CMK (cell line): Measurements from ENCODE around the gene GRIPAP1.

Source experiments
- DNase-seq: peaks from one replicate; pipeline ENCODE4 v3.0.0-alpha.2; 2010; ENCODE audit warnings: low read depth

The GRIPAP1 gene

GRCh38 chrX:48924270-48924669, 77.8 kb downstream of the GRIPAP1 start:
- DNase-seq, result no peak

DNA sequence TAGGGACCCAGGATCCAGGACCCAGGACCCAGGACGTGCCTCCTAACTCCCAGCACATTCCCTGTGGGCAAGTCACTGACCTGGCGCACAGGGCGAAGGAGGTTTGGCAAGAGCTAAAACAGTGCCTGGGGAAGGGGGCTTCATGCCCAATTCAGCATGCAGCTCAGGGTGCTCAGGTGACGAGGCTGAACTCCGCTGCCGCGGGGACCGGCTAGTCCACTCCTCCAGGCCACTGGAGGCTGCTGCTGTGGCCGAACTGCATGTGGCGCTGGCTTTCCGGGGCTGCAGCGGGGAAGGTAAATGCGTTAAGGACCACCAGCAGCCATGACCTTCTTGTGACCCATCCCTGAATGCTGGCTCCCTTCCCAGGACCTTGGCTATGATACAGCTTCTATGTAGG, 78.3 kb downstream of the GRIPAP1 start:
- DNase-seq, result no peak
